Adipose tissue (tissue), 3 donors: ENCODE measurements around the gene TERT. TPM values are rescaled to one million over a fixed set of nuclear protein-coding genes. Genes with fewer than 3 reads are reported as not detected.
"Not testable (repeated sequence)": the region's sequence is repeated elsewhere in the genome, so short reads cannot be mapped to it uniquely, and the experiment has no call there.

Source experiments
- H3K27ac ChIP-seq: one replicate; pipeline ENCODE4 v1.5.1; 2013; ENCODE audit warnings: low read depth, low read length
- WGBS, 3 donors: extraction: QIAGEN DNeasy Blood & Tissue Kit; methylation state at CpG; one replicate each; pipeline ENCODE4 v1.1.7; 2013; 5-methylcytosine and 5-hydroxymethylcytosine counted together
- polyA plus RNA-seq, 3 donors: library from polyadenylated mRNA; stranded (reverse); fragments of 200-250 nt; gene quantifications; one replicate each; pipeline ENCODE4 v1.2.3, GENCODE V29; 2013
- donor health status: healthy with polysubstance abuse.
- donor health status: Bipolar disorder and iron deficiency.
- donor health status: healthy.

TERT gene
- polyA plus RNA-seq, 3 donors: 0.02 to 0.03 TPM; not detected in 1

GRCh38 chr5:1235838-1236237, 59.0 kb downstream of the TERT start:
- H3K27ac ChIP-seq: no peak overlapping the region
- WGBS, 3 donors: 95 to 98% (median 96%) methylated on average over 1 of the region's 1 CpG

- no peak overlapping the region for H3K27ac ChIP-seq
- 73 to 82% (median 79%) methylated on average over 8 of the region's 8 CpGs for WGBS, 3 donors
Observed at GRCh38 chr5:1235379-1235778, 59.5 kb downstream of the TERT start.

- H3K27ac ChIP-seq: no peak overlapping the region
- 88 to 93% (median 92%) methylated on average over 25 of the region's 25 CpGs for WGBS, 3 donors
Observed at GRCh38 chr5:1232780-1233179, 62.1 kb downstream of the TERT start.

- WGBS, 3 donors: 56 to 76% (median 71%) methylated on average over 13 of the region's 13 CpGs
Observed at GRCh38 chr5:1231354-1231905, 63.4 kb downstream of the TERT start.

GRCh38 chr5:1230551-1230950, 64.3 kb downstream of the TERT start:
- no peak overlapping the region for H3K27ac ChIP-seq
- WGBS, 3 donors: 76 to 87% (median 86%) methylated on average over 17 of the region's 17 CpGs

More at GRCh38 chr5:1231354-1231905, 63.4 kb downstream of the TERT start:
- H3K27ac ChIP-seq: no peak overlapping the region

GRCh38 chr5:1229822-1230221, 65.0 kb downstream of the TERT start:
- no peak overlapping the region for H3K27ac ChIP-seq
- WGBS, 3 donors: 23 to 32% (median 27%) methylated on average over 5 to 7 of the region's 7 CpGs

- 81 to 85% (median 83%) methylated on average over 11 of the region's 11 CpGs for WGBS, 3 donors
- not testable (repeated sequence) for H3K27ac ChIP-seq
Observed at GRCh38 chr5:1229023-1229422, 65.8 kb downstream of the TERT start.

GRCh38 chr5:1228120-1228519, 66.7 kb downstream of the TERT start:
- 42% methylated on average over 15 of the region's 15 CpGs for WGBS, 3 donors
- no peak overlapping the region for H3K27ac ChIP-seq

- 18 to 27% (median 24%) methylated on average over 14 of the region's 14 CpGs for WGBS, 3 donors
- no peak overlapping the region for H3K27ac ChIP-seq
Observed at GRCh38 chr5:1227667-1228066, 67.2 kb downstream of the TERT start.

- 79 to 86% (median 85%) methylated on average over 34 to 50 of the region's 50 CpGs for WGBS, 3 donors
Observed at GRCh38 chr5:1226839-1227581, 67.9 kb downstream of the TERT start.

GRCh38 chr5:1226231-1226630, 68.6 kb downstream of the TERT start:
- 70 to 82% (median 74%) methylated on average over 12 of the region's 12 CpGs for WGBS, 3 donors
- H3K27ac ChIP-seq: no peak overlapping the region

More at GRCh38 chr5:1226839-1227581, 67.9 kb downstream of the TERT start:
- no peak overlapping the region for H3K27ac ChIP-seq

GRCh38 chr5:1225081-1225480, 69.8 kb downstream of the TERT start, which contains the start of gene SLC6A18:
TSS of gene SLC6A18 (plus strand) at chr5:1225381. CDS start at chr5:1225478, 97 bp downstream.
- WGBS, 3 donors: 69 to 77% (median 73%) methylated on average over 11 of the region's 11 CpGs

GRCh38 chr5:1224631-1225030, 70.2 kb downstream of the TERT start:
- no peak overlapping the region for H3K27ac ChIP-seq
- 82 to 88% (median 82%) methylated on average over 15 of the region's 15 CpGs for WGBS, 3 donors

More at GRCh38 chr5:1225081-1225480, 69.8 kb downstream of the TERT start, which contains the start of gene SLC6A18:
- no peak within 1 kb of the TSS for H3K27ac ChIP-seq

- no peak overlapping the region for H3K27ac ChIP-seq
- 75 to 82% (median 77%) methylated on average over 12 of the region's 12 CpGs for WGBS, 3 donors
Observed at GRCh38 chr5:1223278-1223670, 71.6 kb downstream of the TERT start.

- no peak overlapping the region for H3K27ac ChIP-seq
- WGBS, 3 donors: 69 to 88% (median 87%) methylated on average over 26 to 27 of the region's 27 CpGs
Observed at GRCh38 chr5:1222621-1223277, 72.1 kb downstream of the TERT start.

GRCh38 chr5:1222147-1222546, 72.7 kb downstream of the TERT start:
- WGBS, 3 donors: 89 to 95% (median 95%) methylated on average over 9 of the region's 9 CpGs

GRCh38 chr5:1221721-1222120, 73.1 kb downstream of the TERT start:
- no peak overlapping the region for H3K27ac ChIP-seq
- 88 to 93% (median 90%) methylated on average over 10 of the region's 10 CpGs for WGBS, 3 donors

More at GRCh38 chr5:1222147-1222546, 72.7 kb downstream of the TERT start:
- no peak overlapping the region for H3K27ac ChIP-seq

- WGBS, 3 donors: 85 to 91% (median 87%) methylated on average over 19 of the region's 19 CpGs
- H3K27ac ChIP-seq: no peak overlapping the region
Observed at GRCh38 chr5:1220831-1221230, 74.0 kb downstream of the TERT start.

- WGBS, 3 donors: 82 to 87% (median 83%) methylated on average over 9 of the region's 9 CpGs
- H3K27ac ChIP-seq: no peak overlapping the region
Observed at GRCh38 chr5:1220351-1220750, 74.5 kb downstream of the TERT start.
